Stomach (tissue), 9 donors: Measurements from ENCODE around the gene TMEM131. TPM values are rescaled to one million over a fixed set of nuclear protein-coding genes. Genes with fewer than 3 reads are reported as not detected.
A peak's percentile ranks its signal among the peaks of the same experiment; 100 is the strongest.

Experiments used
- DNase-seq, 2 donors: peaks; one replicate each; pipeline versions ENCODE4 v3.0.0 to v3.0.0-alpha.2; 2013 to 2019
- H3K27ac ChIP-seq, 5 donors: fragments of 200-600 bp in 4 of 5; sonication (generic) in 4 of 5; one replicate each; pipeline ENCODE4 v1.5.1; 2013 to 2019; ENCODE audit warnings: mild to moderate bottlenecking in 1 of 5, moderate library complexity in 1 of 5
- H3K27me3 ChIP-seq, 3 donors: fragments of 200-600 bp; sonication (generic); one replicate each; pipeline ENCODE4 v1.5.1; 2017 to 2019; ENCODE audit warnings: mixed run types in 1 of 3
- H3K36me3 ChIP-seq, 4 donors: fragments of 200-600 bp; sonication (generic); 1 replicate in 3 of 4; 2 replicates in 1 of 4; pipeline ENCODE4 v1.5.1; 2016 to 2019
- H3K4me1 ChIP-seq, 4 donors: fragments of 200-600 bp; sonication (generic); one replicate each; pipeline ENCODE4 v1.5.1; 2016 to 2019
- H3K4me3 ChIP-seq, 4 donors: fragments of 200-600 bp; sonication (generic) in 3 of 4; one replicate each; pipeline ENCODE4 v1.5.1; 2016 to 2019; ENCODE audit warnings: mild to moderate bottlenecking in 1 of 4
- H3K9me3 ChIP-seq, 4 donors: fragments of 200-600 bp; sonication (generic); one replicate each; pipeline ENCODE4 v1.5.1; 2016 to 2019
- EP300 ChIP-seq: sonication (generic); formaldehyde crosslinking; IDR thresholded peaks from one replicate; pipeline ENCODE4 v1.6.1; 2017; ENCODE audit warnings: antibody characterized with exemption
- POLR2A ChIP-seq, 4 donors: fragments of 450-650 bp; IDR thresholded peaks; one replicate each; pipeline ENCODE4 v1.6.1; 2016; ENCODE audit warnings: antibody characterized with exemption in 4 of 4, control low read depth in 2 of 4, mild to moderate bottlenecking in 1 of 4, moderate library complexity in 1 of 4
- POLR2AphosphoS5 ChIP-seq, 3 donors: sonication (generic); formaldehyde crosslinking; IDR thresholded peaks; one replicate each; pipeline ENCODE4 v1.6.1; 2016; ENCODE audit warnings: antibody characterized with exemption in 3 of 3
- WGBS, 5 donors: extraction: QIAGEN DNeasy Blood & Tissue Kit in 3 of 5; methylation state at CpG; one replicate each; pipeline versions ENCODE4 v1.1.5 to v1.1.7; 2013 to 2018; 5-methylcytosine and 5-hydroxymethylcytosine counted together
- intact Hi-C: fragments of 100-400 bp; cut with DNase I; formaldehyde crosslinking; loops from one replicate; pipeline ENCODE4 v1.15.1; 2023; ENCODE audit warnings: low total_unique reads
- polyA plus RNA-seq, 3 donors: library from polyadenylated mRNA; stranded (reverse); fragments of 200-250 nt; gene quantifications; one replicate each; pipeline ENCODE4 v1.2.3, GENCODE V29; 2013
- total RNA-seq, 5 donors: library from RNA; depleted of rRNA; stranded (reverse); fragments of >200 nt; gene quantifications; one replicate each; pipeline versions ENCODE4 v1.1.0 to v1.2.3, GENCODE V29; 2014 to 2016
- TF ChIP-seq, protein P1 (sequence below), 7 experiments: fragments of 450-650 bp in 4 of 7; fragments of 200-600 bp in 3 of 7; sonication (generic) in 3 of 7; IDR thresholded peaks; one replicate each; pipeline ENCODE4 v1.5.1; 2016 to 2019; ENCODE audit warnings: antibody characterized with exemption in 7 of 7, control low read depth in 2 of 7, mild to moderate bottlenecking in 1 of 7
- donor health status: healthy with polysubstance abuse.
- donor health status: Bipolar disorder and iron deficiency.
- donor health status: healthy.

Gene TMEM131
- total and polyA plus RNA-seq, 8 donors: 4.4 to 119 (median 43.1) TPM

DNA sequence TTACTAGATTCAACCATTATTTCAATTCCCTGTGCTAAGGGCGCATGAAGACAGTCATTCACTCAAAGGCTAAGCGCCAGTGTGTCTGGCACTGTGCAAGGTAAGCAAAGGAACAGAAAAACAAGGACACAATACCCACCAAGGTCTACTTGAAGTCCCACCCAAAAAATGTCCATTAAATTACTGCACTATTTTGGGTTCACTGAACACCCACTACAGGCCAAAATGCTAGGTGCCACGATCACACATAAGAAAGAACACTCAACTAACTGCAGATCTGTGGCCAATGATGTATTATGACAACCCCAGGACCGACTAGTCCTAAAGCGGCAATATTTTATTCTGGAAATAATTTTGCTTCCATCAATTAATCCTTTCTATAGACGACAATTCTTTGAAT, 1.8 kb downstream of the TMEM131 start:
- Histone ChIP-seq H3K4me3 (peak overlapping the region; percentile 79 to 95 (median 92)), H3K4me1 (peaks cover 32 to 63% (median 47%) of the 10 kb centered on the region in 4 donors), H3K27me3 (no peaks in the 10 kb centered on the region), H3K36me3 (no peaks in the 10 kb centered on the region), H3K27ac (peak overlapping the region in 4 of 5 donors; percentile 55 to 99 (median 97)), H3K9me3 (no peaks in the 10 kb centered on the region)
- intact Hi-C loops: no loop called here
- TF ChIP-seq EP300: no peak
- TF ChIP-seq POLR2A (IDR thresholded peaks at IDR 0.05): no peak
- DNase-seq: no peak
- WGBS, 5 donors: 25 to 43% (median 28%) methylated on average over 6 of the region's 6 CpGs

DNA sequence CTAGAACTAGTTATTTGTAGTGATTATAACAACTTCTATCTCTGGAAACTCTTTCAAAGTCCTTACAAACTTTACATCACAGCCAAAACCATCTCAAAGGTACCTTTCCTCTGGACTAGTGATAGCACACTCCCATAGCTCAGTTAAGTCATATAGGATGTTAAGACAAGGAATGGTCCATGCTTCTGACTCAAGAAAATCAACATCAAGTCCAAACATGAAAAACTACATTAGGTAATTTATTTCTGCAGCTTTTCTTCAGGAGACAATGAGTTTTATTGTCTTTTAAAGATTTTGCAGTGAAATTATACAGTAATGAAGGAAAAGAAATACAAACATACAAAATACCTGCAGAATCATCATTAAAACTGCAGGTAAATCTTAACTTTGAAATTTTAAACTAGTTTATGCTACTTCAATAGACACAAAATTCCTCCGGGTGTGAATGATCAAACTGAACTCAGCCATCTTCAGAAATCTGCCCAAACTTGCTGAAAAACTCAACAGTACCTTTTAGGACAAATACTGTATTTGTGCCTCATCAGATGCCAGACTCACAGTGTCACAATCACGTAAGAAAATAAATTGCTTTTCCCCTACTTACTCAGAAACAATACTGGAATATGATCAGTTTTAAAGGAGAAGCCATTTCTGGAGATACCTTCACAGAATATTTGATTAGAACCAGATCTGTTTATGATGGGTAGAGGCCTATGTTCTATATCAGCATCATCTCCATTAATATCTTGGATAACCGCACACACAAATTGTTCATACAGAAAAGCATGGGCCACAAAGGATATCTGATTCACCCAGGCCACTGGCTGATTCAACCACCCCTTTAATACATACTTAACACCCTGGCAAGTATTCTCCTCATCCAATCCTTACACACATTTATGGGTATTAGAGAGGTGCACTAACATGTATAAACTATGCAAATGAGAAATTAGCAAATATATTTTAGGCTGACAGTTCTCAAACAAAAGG, 2.6 kb downstream of the TMEM131 start:
- Histone ChIP-seq H3K4me3 (peak overlapping the region in 3 of 4 donors; percentile 91 to 95 (median 92)), H3K27ac (peak overlapping the region in 1 of 5 donors; percentile 99), H3K36me3 (no peaks in the 10 kb centered on the region), H3K9me3 (peaks cover 0 to 2% (median 0%) of the 10 kb centered on the region in 4 donors), H3K27me3 (no peaks in the 10 kb centered on the region), H3K4me1 (peaks cover 32 to 63% (median 47%) of the 10 kb centered on the region in 4 donors)
- 41 to 56% (median 50%) methylated on average over 3 of the region's 3 CpGs for WGBS, 5 donors
- DNase-seq: no peak
- intact Hi-C loops: no loop called here
- TF ChIP-seq, protein P1, sequence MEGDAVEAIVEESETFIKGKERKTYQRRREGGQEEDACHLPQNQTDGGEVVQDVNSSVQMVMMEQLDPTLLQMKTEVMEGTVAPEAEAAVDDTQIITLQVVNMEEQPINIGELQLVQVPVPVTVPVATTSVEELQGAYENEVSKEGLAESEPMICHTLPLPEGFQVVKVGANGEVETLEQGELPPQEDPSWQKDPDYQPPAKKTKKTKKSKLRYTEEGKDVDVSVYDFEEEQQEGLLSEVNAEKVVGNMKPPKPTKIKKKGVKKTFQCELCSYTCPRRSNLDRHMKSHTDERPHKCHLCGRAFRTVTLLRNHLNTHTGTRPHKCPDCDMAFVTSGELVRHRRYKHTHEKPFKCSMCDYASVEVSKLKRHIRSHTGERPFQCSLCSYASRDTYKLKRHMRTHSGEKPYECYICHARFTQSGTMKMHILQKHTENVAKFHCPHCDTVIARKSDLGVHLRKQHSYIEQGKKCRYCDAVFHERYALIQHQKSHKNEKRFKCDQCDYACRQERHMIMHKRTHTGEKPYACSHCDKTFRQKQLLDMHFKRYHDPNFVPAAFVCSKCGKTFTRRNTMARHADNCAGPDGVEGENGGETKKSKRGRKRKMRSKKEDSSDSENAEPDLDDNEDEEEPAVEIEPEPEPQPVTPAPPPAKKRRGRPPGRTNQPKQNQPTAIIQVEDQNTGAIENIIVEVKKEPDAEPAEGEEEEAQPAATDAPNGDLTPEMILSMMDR (IDR thresholded peaks at IDR 0.05): no peak
- TF ChIP-seq POLR2AphosphoS5 (IDR thresholded peaks at IDR 0.05) (no peak), EP300 (no peak), POLR2A (IDR thresholded peaks at IDR 0.05) (no peak)

DNA sequence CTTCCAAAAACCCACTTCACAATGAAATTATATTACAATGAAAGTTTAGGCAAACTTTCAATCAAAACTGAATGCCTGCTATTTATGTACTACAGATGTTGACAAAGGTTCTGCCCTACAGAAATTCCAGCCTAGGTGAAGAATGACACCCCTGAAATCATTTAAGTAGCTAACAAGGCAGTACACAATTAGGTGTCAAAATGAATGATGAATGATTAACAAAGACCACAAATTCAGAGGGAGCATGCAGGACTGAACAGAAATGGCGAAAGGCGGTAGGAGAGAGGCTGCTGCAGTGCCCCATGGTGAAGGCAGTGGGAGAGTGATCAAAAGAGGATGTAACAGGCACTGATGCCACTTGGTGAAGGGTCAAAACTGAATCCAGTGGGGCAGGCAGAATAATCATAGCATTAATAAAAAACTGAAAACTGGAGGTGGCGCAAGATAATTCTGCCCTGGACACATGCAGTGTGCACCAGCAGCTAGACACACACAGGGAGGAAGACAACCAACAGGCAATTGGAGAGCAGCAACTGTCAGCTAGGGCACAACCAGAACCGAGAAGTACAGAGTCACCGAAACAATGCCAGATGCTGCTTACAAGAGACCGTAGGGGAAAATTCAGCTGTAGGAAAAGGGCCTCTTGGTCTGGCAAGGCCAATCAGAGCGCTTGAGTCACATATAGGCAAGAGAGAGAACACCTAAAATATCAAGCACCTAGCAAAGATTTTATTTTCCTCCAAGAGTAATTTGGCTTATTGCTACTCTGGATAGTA, 4.5 kb downstream of the TMEM131 start:
- TF ChIP-seq, protein P1 (IDR thresholded peaks at IDR 0.05): no peak
- TF ChIP-seq EP300 (no peak), POLR2A (IDR thresholded peaks at IDR 0.05) (no peak), POLR2AphosphoS5 (IDR thresholded peaks at IDR 0.05) (no peak)
- Histone ChIP-seq H3K9me3 (peaks cover 0 to 5% (median 0%) of the 10 kb centered on the region in 4 donors), H3K36me3 (no peaks in the 10 kb centered on the region), H3K4me3 (no peak overlapping the region), H3K4me1 (peaks cover 25 to 67% (median 43%) of the 10 kb centered on the region in 4 donors), H3K27ac (no peak overlapping the region), H3K27me3 (no peaks in the 10 kb centered on the region)
- intact Hi-C loops: no loop called here
- 86 to 92% (median 88%) methylated on average over 7 of the region's 7 CpGs for WGBS, 5 donors
- DNase-seq: no peak

- H3K4me3 ChIP-seq: no peak overlapping the region
- peaks cover 0 to 5% (median 0%) of the 10 kb centered on the region in 4 donors for H3K9me3 ChIP-seq
- intact Hi-C loops: no loop called here
- H3K27ac ChIP-seq: no peak overlapping the region
- no peak for DNase-seq
- 79 to 92% (median 90%) methylated on average over 2 of the region's 2 CpGs for WGBS, 5 donors
- H3K27me3 ChIP-seq: no peaks in the 10 kb centered on the region
- no peaks in the 10 kb centered on the region for H3K36me3 ChIP-seq
- H3K4me1 ChIP-seq: peaks cover 15 to 66% (median 40%) of the 10 kb centered on the region in 4 donors
- TF ChIP-seq POLR2A (IDR thresholded peaks at IDR 0.05): no peak
- TF ChIP-seq POLR2AphosphoS5 (IDR thresholded peaks at IDR 0.05): no peak
- TF ChIP-seq EP300: no peak
- TF ChIP-seq, protein P1 (IDR thresholded peaks at IDR 0.05): no peak
Observed at GRCh38 chr2:97988722-97989121, 7.0 kb downstream of the TMEM131 start.
